Activated CD4-positive, alpha-beta T cell treated with anti-CD3 and anti-CD28 coated beads for 36 hours (primary cell): ENCODE data around the gene ADCY1. TPM values are rescaled to one million over a fixed set of nuclear protein-coding genes. Genes with fewer than 3 reads are reported as not detected.

Experiments
- ATAC-seq: fragments of 200-7000 bp; cut with Tn5 transposase; one replicate; pipeline ENCODE4 v1.10.0; 2021; ENCODE audit warnings: mild to moderate bottlenecking, moderate library complexity
- CTCF ChIA-PET: fragments of 350-600 bp; sonication (Branson Sonifier 250); formaldehyde crosslinking; loops from one replicate; lab custom pipeline; 2021; ENCODE audit warnings: antibody characterized with exemption; lab: Charles Lee
- POLR2A ChIA-PET: fragments of 350-600 bp; sonication (Branson Sonifier 250); formaldehyde crosslinking; loops from one replicate; lab custom pipeline; 2021; ENCODE audit warnings: antibody characterized with exemption, inconsistent platforms; lab: Charles Lee
- DNase-seq: peaks from one replicate; pipeline ENCODE4 v3.0.0-alpha.2; 2020
- H3K27ac Mint-ChIP-seq: one replicate; pipeline ENCODE4 v1.8.0; 2021; ENCODE audit warnings: mixed read lengths
- H3K27me3 Mint-ChIP-seq: one replicate; pipeline ENCODE4 v1.8.0; 2021; ENCODE audit warnings: mixed read lengths
- H3K36me3 Mint-ChIP-seq: one replicate; pipeline ENCODE4 v1.8.0; 2021; ENCODE audit warnings: low read depth, mixed read lengths
- H3K4me1 Mint-ChIP-seq: one replicate; pipeline ENCODE4 v1.8.0; 2021; ENCODE audit warnings: mixed read lengths
- H3K4me3 Mint-ChIP-seq: one replicate; pipeline ENCODE4 v1.8.0; 2021; ENCODE audit warnings: mild to moderate bottlenecking, moderate library complexity, mixed read lengths
- H3K9me3 Mint-ChIP-seq: one replicate; pipeline ENCODE4 v1.8.0; 2021; ENCODE audit warnings: low read depth, mixed read lengths
- intact Hi-C, 2 experiments: fragments of 100-400 bp; cut with DNase I in 1 of 2; cut with micrococcal nuclease in 1 of 2; formaldehyde crosslinking; loops; one replicate each; pipeline versions ENCODE4 v1.14.2 to v1.15.1; 2022 to 2024; cut with DNase I, micrococcal nuclease
- total RNA-seq, 2 experiments: library from RNA; stranded (reverse); gene quantifications; one replicate each; pipeline ENCODE4 v1.2.3, GENCODE V29; 2021

ADCY1 gene
- total RNA-seq, 2 experiments from 2014 or later = 0.82 to 1.2 TPM

- intact Hi-C loops = no loop called here
- Mint-ChIP-seq H3K4me3 (no peak overlapping the region), H3K36me3 (no peaks in the 10 kb centered on the region), H3K9me3 (no peaks in the 10 kb centered on the region), H3K27me3 (peaks cover 8% of the 10 kb centered on the region), H3K4me1 (no peaks in the 10 kb centered on the region), H3K27ac (no peak overlapping the region)
- ChIA-PET CTCF (no interaction called here), POLR2A (no interaction called here)
- DNase-seq (no peak), ATAC-seq (no peak)
These were observed 134.1 kb downstream of the ADCY1 start for GRCh38 chr7:45708046-45708950.

GRCh38 chr7:45709168-45710042 is 135.2 kb downstream of the ADCY1 start:
- Mint-ChIP-seq H3K4me3 (no peak overlapping the region), H3K27ac (no peak overlapping the region), H3K4me1 (no peaks in the 10 kb centered on the region), H3K9me3 (no peaks in the 10 kb centered on the region), H3K36me3 (no peaks in the 10 kb centered on the region), H3K27me3 (peaks cover 5% of the 10 kb centered on the region)
- ChIA-PET CTCF (no interaction called here), POLR2A (no interaction called here)
- no peak for ATAC-seq
- no peak for DNase-seq
- intact Hi-C loops = no loop called here

- CTCF ChIA-PET = interaction anchor here (0.7 kb wide), 1 partner anchor 854 kb away, joined by 3 read pairs; no protein-coding TSS in a partner anchor
- peaks cover 5% of the 10 kb centered on the region for H3K27me3 Mint-ChIP-seq
- intact Hi-C loops = no loop called here
- no peaks in the 10 kb centered on the region for H3K4me1 Mint-ChIP-seq
- no peak overlapping the region for H3K27ac Mint-ChIP-seq
- H3K4me3 Mint-ChIP-seq = no peak overlapping the region
- H3K36me3 Mint-ChIP-seq = no peaks in the 10 kb centered on the region
- ATAC-seq (no peak), DNase-seq (no peak)
- H3K9me3 Mint-ChIP-seq = no peaks in the 10 kb centered on the region
- POLR2A ChIA-PET = no interaction called here
These were observed 136.3 kb downstream of the ADCY1 start for GRCh38 chr7:45710271-45711160.

- POLR2A ChIA-PET = no interaction called here
- CTCF ChIA-PET = interaction anchor here (0.7 kb wide), 1 partner anchor 855 kb away, joined by 3 read pairs; no protein-coding TSS in a partner anchor
- Mint-ChIP-seq H3K27me3 (peaks cover 4% of the 10 kb centered on the region), H3K4me1 (no peaks in the 10 kb centered on the region), H3K4me3 (no peak overlapping the region), H3K36me3 (no peaks in the 10 kb centered on the region), H3K9me3 (no peaks in the 10 kb centered on the region), H3K27ac (no peak overlapping the region)
- ATAC-seq (no peak), DNase-seq (no peak)
- intact Hi-C loops = no loop called here
These were observed 137.0 kb downstream of the ADCY1 start for GRCh38 chr7:45711161-45711490.

DNA sequence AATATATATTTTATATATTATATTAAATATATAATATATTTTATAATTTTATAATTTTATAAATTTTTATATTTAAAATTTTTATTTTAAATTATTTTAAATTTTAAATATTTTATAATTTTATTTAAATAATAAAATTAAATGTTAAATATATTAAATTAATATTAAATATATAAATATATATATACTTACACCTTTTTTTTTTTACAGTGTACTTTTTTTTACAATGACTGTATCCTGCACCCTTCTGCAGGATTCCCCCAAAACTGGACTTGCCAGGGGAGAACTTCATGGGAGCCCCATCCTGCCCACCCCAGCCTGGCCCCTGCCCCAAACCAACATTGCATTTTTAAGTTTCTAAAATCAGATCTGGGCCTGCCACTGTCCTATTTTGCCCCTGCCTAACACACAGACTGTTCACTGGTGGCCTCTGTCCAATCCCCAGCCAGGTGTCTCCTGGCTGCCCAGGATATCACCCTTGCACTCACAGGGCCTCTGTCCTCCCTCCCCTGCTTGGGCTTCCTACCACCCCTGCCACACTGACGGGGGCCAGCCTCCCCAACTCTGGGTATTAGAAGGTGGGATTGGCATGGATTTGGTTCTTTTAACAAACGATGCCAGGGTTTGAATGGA is 138.0 kb downstream of the ADCY1 start:
- no peaks in the 10 kb centered on the region for H3K9me3 Mint-ChIP-seq
- no peak for DNase-seq
- intact Hi-C loops = no loop called here
- ChIA-PET POLR2A (no interaction called here), CTCF (no interaction called here)
- no peaks in the 10 kb centered on the region for H3K36me3 Mint-ChIP-seq
- H3K4me3 Mint-ChIP-seq = no peak overlapping the region
- H3K27me3 Mint-ChIP-seq = peaks cover 4% of the 10 kb centered on the region
- peak; percentile 72 for ATAC-seq
- no peaks in the 10 kb centered on the region for H3K4me1 Mint-ChIP-seq
- no peak overlapping the region for H3K27ac Mint-ChIP-seq

GRCh38 chr7:45712872-45713668 is 138.9 kb downstream of the ADCY1 start:
- Mint-ChIP-seq H3K9me3 (no peaks in the 10 kb centered on the region), H3K27me3 (peaks cover 4% of the 10 kb centered on the region)
- CTCF ChIA-PET = interaction anchor here (0.7 kb wide), 1 partner anchor 195 kb away, joined by 3 read pairs; no protein-coding TSS in a partner anchor

GRCh38 chr7:45713669-45714520 is 139.7 kb downstream of the ADCY1 start:
- ATAC-seq = no peak
- no peaks in the 10 kb centered on the region for H3K9me3 Mint-ChIP-seq
- ChIA-PET CTCF (no interaction called here), POLR2A (no interaction called here)
- no peaks in the 10 kb centered on the region for H3K36me3 Mint-ChIP-seq
- H3K27ac Mint-ChIP-seq = no peak overlapping the region
- no peaks in the 10 kb centered on the region for H3K4me1 Mint-ChIP-seq
- intact Hi-C loops = no loop called here
- H3K27me3 Mint-ChIP-seq = peaks cover 4% of the 10 kb centered on the region
- no peak overlapping the region for H3K4me3 Mint-ChIP-seq
- no peak for DNase-seq

More at GRCh38 chr7:45712872-45713668, 138.9 kb downstream of the ADCY1 start:
- Mint-ChIP-seq H3K4me1 (no peaks in the 10 kb centered on the region), H3K27ac (no peak overlapping the region), H3K4me3 (no peak overlapping the region), H3K36me3 (no peaks in the 10 kb centered on the region)
- ATAC-seq (no peak), DNase-seq (no peak)
- POLR2A ChIA-PET = no interaction called here
- intact Hi-C loops = no loop called here

DNA sequence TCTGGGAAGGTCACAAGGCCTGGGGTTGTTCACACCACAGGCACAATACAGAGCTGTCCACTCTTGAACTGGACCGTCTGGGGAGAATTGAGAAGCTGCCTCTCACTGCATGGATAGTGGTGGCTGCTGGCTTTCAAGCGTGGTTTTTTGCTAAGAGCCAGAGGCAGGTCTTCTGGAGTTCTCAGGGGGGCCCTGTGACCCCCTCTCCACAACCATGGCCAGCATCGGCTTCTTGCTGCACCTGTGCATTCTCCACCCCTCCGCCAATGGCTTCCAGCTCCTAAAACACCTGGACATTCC is 140.3 kb downstream of the ADCY1 start:
- Mint-ChIP-seq H3K27me3 (peaks cover 4% of the 10 kb centered on the region), H3K9me3 (no peaks in the 10 kb centered on the region), H3K4me3 (no peak overlapping the region), H3K27ac (no peak overlapping the region), H3K36me3 (no peaks in the 10 kb centered on the region), H3K4me1 (no peaks in the 10 kb centered on the region)
- no peak for DNase-seq
- ChIA-PET CTCF (no interaction called here), POLR2A (no interaction called here)
- intact Hi-C loops = no loop called here
- ATAC-seq = no peak

DNA sequence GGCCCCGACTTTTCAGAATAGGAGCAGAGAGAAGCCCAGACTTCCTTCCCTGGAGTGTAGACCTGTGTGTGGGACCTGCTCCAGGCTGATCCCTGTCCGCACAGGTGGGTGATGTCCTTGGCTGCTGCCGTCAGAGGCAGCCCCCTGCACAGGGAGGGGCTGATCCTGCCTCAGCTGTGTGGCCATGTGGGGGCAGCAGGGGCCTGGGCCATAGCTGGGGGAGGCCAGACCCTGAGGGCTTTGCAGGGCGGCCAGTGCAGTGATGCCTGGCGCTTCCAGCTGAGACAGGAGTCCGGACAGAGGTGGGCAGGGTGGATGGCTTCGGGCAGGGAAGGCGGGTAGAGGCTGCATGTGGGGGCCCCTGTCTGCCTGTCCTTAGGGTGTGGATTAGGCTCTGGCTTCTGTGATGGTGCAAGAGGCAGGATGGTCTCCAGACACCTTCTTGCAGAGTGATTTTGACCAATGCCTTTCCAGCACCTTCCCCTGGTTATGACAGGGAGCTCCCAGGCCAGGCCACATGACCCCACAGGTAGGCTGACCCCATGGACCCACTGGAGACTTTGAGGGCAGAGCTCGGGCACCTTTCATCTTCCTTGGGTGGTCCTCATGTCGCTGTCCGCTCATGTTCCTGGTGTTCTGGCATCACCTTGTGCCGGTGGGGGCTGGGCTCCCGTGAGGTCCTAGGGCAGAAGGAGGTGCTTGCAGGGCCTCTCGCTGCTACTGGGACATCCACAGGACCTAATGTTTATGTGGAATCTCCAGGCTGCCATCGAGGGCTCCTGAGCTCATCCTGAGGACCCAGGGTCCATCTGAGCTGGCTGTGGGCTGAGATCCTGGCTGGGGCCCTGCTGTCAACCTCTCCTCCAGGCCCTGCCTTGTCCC is 141.5 kb downstream of the ADCY1 start:
- ATAC-seq (no peak), DNase-seq (no peak)
- CTCF ChIA-PET = no interaction called here
- Mint-ChIP-seq H3K27ac (no peak overlapping the region), H3K36me3 (no peaks in the 10 kb centered on the region), H3K9me3 (no peaks in the 10 kb centered on the region), H3K4me3 (no peak overlapping the region), H3K4me1 (no peaks in the 10 kb centered on the region), H3K27me3 (peaks cover 4% of the 10 kb centered on the region)
- intact Hi-C loops = no loop called here
- POLR2A ChIA-PET = no interaction called here
